PC-9 (cell line): Measurements from ENCODE around the gene TEX29.

Experiments used
- EZH2 ChIP-seq: fragments of 200-600 bp; sonication (generic); IDR thresholded peaks from 2 replicates; pipeline ENCODE4 v1.8.0; 2017; ENCODE audit warnings: antibody characterized with exemption, low read depth
- TF ChIP-seq, protein P1 (sequence below): fragments of 200-600 bp; sonication (generic); conservative IDR thresholded peaks from 2 replicates; pipeline ENCODE4 v1.6.1; 2017; ENCODE audit warnings: mixed run types, antibody characterized with exemption, mild to moderate bottlenecking, moderate library complexity

DNA sequence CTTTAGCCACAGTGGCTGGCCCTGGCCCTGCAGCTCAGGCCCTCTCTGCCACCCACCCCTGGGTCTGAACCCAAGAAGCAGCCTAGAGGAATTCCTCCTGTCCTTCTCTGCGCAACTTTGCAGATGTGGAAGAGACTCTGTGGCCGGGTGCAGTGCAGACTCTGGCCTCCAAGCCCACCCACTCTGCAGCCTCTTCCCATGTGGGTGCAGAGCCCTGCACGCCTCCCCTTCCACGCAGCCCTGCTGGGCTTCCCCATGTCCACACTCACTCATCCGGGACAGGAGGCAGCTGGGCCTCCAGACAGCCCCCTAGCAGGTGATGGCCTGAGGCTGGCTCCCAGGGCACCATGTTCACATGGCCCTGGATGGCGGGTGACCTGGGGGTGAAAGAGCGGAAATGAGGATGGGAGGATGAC, 2.5 kb downstream of the TEX29 start:
- TF ChIP-seq, protein P1, sequence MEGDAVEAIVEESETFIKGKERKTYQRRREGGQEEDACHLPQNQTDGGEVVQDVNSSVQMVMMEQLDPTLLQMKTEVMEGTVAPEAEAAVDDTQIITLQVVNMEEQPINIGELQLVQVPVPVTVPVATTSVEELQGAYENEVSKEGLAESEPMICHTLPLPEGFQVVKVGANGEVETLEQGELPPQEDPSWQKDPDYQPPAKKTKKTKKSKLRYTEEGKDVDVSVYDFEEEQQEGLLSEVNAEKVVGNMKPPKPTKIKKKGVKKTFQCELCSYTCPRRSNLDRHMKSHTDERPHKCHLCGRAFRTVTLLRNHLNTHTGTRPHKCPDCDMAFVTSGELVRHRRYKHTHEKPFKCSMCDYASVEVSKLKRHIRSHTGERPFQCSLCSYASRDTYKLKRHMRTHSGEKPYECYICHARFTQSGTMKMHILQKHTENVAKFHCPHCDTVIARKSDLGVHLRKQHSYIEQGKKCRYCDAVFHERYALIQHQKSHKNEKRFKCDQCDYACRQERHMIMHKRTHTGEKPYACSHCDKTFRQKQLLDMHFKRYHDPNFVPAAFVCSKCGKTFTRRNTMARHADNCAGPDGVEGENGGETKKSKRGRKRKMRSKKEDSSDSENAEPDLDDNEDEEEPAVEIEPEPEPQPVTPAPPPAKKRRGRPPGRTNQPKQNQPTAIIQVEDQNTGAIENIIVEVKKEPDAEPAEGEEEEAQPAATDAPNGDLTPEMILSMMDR, result no peak
- no peak for TF ChIP-seq EZH2
